GM19397 (cell line): ENCODE measurements around the gene MAPK10.

ENCODE experiments used
- ATAC-seq: cut with Tn5 transposase; IDR thresholded peaks from one replicate; pipeline ENCODE4 v1.9.1; 2021; ENCODE audit warnings: mild to moderate bottlenecking, moderate library complexity; ENCODE audit not compliant: unreplicated experiment

MAPK10 gene

GRCh38 chr4:86280246-86280645 lies 79.6 kb downstream of the MAPK10 start:
- no peak for ATAC-seq

DNA sequence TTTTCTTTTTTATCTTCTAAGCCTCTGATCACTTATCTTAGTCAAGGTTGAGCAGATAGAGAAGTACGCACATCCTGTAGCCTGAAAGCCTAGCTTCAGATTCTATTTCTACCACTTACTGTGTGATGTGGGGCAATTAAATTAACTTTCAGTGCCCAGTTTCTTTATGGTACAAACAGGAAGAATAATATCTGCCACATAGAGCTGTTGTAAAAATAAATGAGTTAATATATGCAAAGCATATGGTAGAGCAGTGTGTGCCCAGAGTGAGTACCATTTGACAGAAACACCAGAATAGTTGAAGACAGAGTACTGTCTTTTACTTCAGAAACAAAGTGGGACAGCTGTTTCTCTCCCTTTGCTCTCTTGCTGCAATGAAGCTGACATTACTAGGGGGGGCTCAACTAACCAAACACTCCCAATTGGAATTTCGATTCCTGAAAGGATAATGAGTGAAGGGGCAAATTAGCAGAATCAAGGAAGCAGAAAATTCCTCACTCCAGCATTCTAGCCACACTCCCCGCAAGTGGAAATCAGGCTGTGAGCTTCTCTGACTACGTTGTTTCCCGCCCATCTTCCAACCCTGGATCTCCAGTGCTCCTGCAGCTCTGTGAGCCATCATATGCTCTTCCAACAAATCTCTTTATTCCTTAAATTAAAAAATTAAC lies 80.4 kb downstream of the MAPK10 start:
- ATAC-seq, result no peak

- no peak for ATAC-seq
These were observed 81.7 kb downstream of the MAPK10 start for GRCh38 chr4:86278126-86278525.

- no peak for ATAC-seq
These were observed 85.2 kb downstream of the MAPK10 start for GRCh38 chr4:86274642-86275041.

DNA sequence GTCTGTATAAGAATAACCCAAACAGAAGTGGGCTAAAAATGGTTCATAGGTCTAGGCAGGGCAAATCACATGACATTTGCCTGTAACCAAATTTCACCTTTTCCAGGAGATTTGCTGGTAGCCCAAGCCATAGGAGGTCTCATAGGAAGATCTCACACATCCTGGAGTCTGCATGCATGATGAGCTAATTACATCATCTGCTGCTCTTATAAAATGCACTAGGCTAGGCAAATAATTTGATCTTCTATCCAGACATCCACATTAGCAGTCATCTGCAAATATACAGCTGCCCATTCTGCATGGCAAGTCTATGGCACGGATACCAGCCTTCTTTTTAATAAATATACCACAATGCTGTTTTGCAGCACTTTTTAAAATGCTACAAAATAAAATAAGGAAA lies 87.2 kb downstream of the MAPK10 start:
- no peak for ATAC-seq

GRCh38 chr4:86271057-86271456 lies 88.8 kb downstream of the MAPK10 start:
- no peak for ATAC-seq

- no peak for ATAC-seq
These were observed 90.5 kb downstream of the MAPK10 start for GRCh38 chr4:86269354-86269753.

DNA sequence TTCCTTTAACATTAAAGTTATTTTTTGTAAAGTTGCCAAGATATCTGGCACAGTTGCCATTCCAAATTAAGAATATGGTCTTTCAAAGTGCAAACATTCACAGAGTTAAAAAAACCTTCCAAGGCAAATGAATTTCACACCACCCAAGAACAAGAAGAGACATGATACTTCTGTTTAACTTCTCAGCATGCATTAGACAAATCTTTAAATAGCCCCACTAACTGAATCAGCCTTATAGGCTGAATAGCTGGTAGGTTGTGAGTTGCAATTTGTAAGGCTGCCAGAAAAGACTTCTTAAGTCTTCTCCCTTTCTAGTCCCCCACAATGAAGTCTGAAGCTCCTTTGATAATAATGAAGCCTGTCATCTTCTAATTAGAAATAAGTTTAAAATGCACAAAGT lies 95.6 kb downstream of the MAPK10 start:
- no peak for ATAC-seq

DNA sequence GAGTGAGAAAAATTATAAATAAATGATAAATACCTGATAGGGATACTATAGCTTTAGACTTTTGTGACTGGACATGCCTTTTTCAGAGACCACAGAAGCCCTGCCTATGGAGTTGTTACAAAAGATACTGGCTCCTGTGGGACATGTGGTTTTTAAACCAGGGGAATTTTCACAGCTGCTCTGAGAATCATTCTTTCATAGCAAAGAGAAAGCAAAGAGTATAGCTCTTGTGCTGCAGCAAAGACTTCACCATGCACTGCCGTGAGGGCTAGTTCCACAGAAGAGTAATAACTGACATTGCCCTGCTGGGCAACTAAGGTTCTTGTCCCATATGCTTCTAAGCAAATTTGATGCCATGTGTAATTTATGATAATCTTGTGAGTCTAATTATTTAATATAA lies 98.2 kb downstream of the MAPK10 start:
- ATAC-seq, result no peak

GRCh38 chr4:86256086-86256485 lies 103.8 kb downstream of the MAPK10 start:
- no peak for ATAC-seq

- no peak for ATAC-seq
These were observed 109.2 kb downstream of the MAPK10 start for GRCh38 chr4:86250619-86251018.

DNA sequence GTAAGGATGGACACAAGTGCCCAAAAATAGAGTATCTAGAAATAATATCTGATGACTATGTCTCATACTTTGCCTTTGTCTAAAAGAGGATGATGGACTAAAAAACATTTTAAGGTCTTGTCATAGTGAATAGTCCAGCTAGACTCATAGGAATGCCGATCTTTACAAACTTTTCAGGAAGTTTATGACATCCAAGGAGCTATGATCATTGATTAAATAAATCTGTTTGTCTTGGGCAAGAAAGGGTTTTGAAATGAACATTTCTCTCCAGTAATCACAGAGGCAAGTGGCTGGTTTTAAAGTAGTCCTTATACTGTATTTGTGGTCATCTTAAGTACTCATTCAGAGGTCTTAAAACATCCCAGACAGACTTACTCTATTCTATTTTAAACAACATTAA lies 109.8 kb downstream of the MAPK10 start:
- no peak for ATAC-seq

DNA sequence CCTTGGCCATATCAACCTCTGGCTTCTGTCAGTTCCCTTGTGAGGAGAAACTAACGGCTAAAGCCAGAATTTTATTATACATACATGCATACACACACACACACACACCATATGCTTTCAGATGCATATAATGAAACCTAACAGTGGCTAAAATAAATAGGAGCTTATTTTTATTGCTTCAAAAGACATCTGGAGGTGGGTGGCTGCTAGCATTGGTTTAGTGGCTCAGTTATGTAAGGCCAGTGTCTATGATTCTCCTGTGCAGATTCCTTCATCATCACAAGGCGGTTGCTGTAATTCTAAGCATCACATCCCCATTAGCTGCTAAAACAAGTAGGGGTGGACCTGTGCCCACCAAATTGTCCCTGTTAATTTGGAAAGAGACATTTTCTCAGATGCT lies 110.8 kb downstream of the MAPK10 start:
- ATAC-seq, result no peak

DNA sequence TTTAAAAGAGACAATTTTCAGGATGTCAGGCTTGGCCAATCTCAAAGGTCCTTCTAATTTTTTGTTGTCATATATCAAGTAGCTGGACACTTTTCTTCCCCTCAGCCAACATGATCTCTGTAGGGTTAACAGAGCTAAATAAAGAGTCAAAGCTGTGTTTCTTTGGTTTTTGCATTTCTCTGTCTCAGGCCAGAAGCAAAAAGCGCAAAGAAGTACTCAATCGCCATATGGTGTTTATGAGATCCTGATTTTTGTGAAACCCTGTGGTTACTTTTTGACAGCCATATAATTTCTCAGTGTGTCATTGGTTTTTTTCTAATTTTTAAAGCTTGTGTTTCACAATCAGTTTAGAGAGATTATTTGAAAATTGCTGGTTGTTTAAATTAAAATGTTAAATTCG lies 111.9 kb downstream of the MAPK10 start:
- ATAC-seq, result no peak

GRCh38 chr4:86247320-86247719 lies 112.5 kb downstream of the MAPK10 start:
- ATAC-seq, result no peak

GRCh38 chr4:86243750-86244149 lies 116.1 kb downstream of the MAPK10 start:
- no peak for ATAC-seq

- no peak for ATAC-seq
These were observed 117.2 kb downstream of the MAPK10 start for GRCh38 chr4:86242677-86243076.

GRCh38 chr4:86235549-86235948 lies 124.3 kb downstream of the MAPK10 start:
- no peak for ATAC-seq

DNA sequence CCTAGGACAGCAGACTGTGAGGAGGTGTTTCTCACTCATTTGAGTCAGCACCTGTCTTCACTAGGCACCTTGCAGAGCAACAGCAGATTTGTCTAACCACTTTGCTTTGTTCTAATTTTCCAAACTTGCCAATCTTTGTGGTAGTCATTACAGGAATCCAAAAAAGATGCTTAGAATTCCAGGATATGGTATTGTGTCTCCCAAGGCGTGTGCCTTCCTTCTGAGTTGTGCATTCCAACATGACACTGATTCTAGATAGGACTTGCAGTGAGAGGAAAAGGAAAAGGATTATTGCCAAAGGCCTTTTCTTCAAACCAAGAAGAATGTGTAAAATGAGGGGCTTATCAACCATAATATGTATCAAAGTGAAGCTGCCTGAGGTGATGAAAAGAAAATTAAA lies 126.2 kb downstream of the MAPK10 start:
- no peak for ATAC-seq

DNA sequence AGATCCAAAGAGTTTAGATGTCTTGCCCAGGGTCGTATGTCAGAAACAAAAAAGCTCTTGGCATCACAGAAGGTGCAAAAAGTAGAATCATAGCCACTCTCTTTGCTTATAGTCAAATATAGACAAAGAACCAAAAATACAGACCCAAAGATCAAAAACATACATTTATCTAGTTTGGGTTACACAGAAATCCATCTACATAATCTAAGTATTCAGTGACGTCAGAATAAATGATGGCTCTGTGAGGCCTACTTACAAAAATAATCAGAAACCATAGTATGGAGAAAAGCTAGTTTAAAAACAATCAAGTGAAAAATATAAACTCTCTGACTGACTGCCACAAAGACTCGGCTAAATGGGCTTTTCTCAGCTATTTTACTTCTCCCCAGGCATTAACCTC lies 126.8 kb downstream of the MAPK10 start:
- no peak for ATAC-seq

- ATAC-seq, result peak; percentile 73
These were observed 136.4 kb downstream of the MAPK10 start for GRCh38 chr4:86223472-86223871.

DNA sequence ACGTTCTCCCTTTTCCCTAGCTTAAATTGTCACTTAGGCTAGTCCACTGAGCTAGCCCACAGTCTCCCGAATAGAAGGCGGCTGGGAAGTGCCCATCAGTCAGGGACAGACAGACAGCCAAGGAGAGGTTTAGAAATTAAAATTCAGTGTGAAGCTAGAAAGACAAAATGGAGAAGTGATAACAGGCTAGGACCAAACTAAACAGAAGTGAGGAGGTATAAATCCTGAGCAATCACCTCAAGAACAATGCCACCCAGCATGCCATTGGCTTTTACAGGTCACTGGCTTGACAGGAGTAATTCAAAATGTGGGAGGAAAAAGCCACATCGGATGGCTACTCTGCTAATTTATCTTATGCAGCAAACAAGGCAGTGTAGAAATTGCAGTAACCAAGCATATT lies 138.9 kb downstream of the MAPK10 start:
- no peak for ATAC-seq

DNA sequence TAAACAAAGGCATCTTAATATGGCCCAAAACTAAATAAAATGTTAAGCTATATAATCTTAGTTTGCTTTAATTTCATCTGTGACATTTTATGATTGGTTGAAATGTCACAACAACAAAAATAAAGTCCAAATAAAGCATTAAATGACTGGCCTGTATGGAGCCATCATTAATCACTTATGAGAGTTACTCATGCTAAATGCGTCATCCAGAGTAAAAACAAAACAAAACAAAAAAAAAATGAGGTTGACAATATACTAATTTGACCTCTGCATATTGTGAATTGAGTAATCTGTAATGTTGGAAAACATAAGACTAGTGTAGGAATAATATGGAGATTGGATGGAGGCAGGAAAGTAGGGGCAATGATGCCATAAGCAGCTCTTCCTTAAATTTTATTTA lies 139.7 kb downstream of the MAPK10 start:
- ATAC-seq, result no peak
